ENCODE data around the gene MVB12A. TPM values are rescaled to one million over a fixed set of nuclear protein-coding genes. Genes with fewer than 3 reads are reported as not detected.

Gene MVB12A
- 100 to 1,000 TPM in 1 of 2 donors, 10 to 100 TPM in 1; 25.3 to 103 TPM for total RNA-seq

DNA sequence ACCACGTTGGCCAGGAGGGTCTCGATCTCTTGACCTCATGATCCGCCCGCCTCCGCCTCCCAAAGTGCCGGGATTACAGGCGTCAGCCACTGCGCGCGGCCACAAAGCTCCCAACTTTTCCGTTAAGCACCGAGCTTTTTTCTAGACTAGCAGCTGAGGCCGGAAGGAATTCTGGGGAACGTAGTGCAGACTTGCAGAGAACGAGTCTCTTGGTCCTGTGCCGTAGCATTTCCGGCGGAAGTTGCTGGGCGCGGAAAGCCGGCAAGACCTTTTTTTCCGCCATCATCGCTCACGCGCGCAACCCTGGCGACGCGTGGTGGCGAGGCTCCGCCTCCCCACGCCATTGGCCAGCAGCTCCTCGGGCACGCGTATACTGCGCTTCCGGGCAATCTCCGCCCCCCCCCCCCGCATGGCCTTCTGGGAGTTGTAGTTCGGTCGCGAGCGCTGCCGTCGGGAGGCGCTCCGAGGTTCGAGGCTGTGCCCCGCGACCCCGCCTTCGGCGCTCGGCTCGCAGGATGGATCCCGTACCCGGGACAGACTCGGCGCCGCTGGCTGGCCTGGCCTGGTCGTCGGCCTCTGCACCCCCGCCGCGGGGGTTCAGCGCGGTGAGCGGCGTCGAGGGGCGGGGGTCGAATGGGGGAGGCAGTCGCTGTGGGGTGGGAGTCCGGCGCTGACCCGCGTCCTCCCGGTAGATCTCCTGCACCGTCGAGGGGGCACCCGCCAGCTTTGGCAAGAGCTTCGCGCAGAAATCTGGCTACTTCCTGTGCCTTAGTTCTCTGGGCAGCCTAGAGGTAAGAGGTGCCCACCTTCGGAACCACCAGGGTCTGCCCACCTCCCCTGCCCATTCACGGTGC, at the start of gene MVB12A:
Gene MVB12A, plus strand, starts transcription at position 427 of the 854 bp plus-strand sequence. Its CDS starts 89 bp downstream, at position 516.
- Histone ChIP-seq H3K4me3 (peak within 1 kb of the TSS; percentile 90), H3K27me3 (replicated peaks; ENCODE audit: insufficient read depth) (no peaks in the 10 kb centered on the region), H3K4me1 (ENCODE audit: control insufficient read depth in 1 of 2, low read depth in 2 of 2) (peaks cover 0 to 8% of the 10 kb centered on the region in 2 donors), H3K27ac (peak within 1 kb of the TSS; percentile 62 to 83), H3K9me3 (no peaks in the 10 kb centered on the region), H3K36me3 (peaks cover 7% of the 10 kb centered on the region)
- DNase-seq (ENCODE audit: low spot score) (peak; percentile 85), ATAC-seq (ENCODE audit: insufficient number of reproducible peaks, low FRiP score, low read depth) (peak; percentile 89)
- TF ChIP-seq, protein P1, sequence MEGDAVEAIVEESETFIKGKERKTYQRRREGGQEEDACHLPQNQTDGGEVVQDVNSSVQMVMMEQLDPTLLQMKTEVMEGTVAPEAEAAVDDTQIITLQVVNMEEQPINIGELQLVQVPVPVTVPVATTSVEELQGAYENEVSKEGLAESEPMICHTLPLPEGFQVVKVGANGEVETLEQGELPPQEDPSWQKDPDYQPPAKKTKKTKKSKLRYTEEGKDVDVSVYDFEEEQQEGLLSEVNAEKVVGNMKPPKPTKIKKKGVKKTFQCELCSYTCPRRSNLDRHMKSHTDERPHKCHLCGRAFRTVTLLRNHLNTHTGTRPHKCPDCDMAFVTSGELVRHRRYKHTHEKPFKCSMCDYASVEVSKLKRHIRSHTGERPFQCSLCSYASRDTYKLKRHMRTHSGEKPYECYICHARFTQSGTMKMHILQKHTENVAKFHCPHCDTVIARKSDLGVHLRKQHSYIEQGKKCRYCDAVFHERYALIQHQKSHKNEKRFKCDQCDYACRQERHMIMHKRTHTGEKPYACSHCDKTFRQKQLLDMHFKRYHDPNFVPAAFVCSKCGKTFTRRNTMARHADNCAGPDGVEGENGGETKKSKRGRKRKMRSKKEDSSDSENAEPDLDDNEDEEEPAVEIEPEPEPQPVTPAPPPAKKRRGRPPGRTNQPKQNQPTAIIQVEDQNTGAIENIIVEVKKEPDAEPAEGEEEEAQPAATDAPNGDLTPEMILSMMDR (IDR thresholded peaks at IDR 0.05) = no peak

DNA sequence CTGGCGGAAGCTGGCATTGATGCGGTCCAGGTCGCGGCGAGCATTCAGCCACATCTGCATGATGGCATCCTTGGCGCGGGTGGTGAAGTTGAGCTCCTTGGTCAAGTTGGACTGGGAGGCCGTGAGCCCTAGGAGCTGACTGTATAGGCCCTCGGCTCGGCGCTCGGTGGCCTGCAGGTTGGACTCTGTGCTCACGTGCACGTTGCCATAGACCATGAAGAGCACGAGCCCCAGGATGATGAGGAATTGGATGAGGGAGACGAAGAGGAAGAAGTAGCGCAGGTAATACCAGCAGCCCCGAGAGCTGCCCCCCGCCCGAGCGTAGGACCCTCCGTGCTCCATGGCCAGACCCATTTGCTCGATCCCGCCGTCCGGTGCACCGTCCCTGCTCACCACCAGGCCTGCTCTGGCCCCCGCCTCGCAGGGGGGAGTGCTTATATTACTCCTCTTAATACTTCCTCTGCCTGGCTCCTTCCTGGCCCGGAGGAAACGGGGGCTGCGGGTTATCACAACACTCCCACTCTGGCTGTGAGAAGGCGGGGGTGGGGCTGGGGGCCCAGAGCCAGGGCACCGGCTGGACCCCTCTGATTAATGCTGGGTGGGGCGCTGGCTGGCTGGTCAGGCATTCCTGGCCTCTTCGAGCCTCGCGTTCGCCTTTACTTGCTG, 42.8 kb upstream of the MVB12A start, which contains the start of gene PLVAP:
Gene PLVAP, minus strand, starts transcription at position 408 of the 666 bp plus-strand sequence. Its CDS starts 54 bp downstream, at position 354.
- peak within 1 kb of the TSS; percentile 16 for H3K4me3 ChIP-seq
- H3K27me3 ChIP-seq (replicated peaks; ENCODE audit: insufficient read depth) = no peaks in the 10 kb centered on the region
- no peaks in the 10 kb centered on the region for H3K4me1 ChIP-seq (ENCODE audit: control insufficient read depth in 1 of 2, low read depth in 2 of 2)
- TF ChIP-seq, protein P1 (IDR thresholded peaks at IDR 0.05) = no peak
- H3K9me3 ChIP-seq = no peaks in the 10 kb centered on the region
- H3K36me3 ChIP-seq = no peaks in the 10 kb centered on the region
- DNase-seq (ENCODE audit: low spot score) (no peak), ATAC-seq (ENCODE audit: insufficient number of reproducible peaks, low FRiP score, low read depth) (no peak)
- no peak within 1 kb of the TSS for H3K27ac ChIP-seq

DNA sequence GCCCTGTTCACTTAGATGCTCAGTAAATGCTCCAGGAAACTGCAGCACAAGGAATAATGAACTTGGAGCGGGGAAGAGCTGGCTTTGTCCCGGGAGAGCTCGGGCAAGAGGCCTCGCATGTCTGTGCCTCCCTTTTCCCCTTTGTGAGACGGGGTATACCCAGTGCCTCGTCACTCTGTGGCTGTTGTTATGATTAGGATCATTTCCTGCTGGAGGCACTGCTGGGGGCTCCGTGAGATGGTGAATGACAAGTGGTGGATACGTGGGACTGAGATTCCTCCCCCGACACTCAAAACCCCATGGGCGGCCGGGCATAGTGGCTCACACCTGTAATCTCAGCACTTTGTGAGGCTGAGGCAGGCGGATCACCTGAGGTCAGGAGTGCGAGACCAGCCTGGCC, 41.6 kb upstream of the MVB12A start:
- TF ChIP-seq, protein P1 (IDR thresholded peaks at IDR 0.05) = no peak
- ATAC-seq (ENCODE audit: insufficient number of reproducible peaks, low FRiP score, low read depth) (no peak), DNase-seq (ENCODE audit: low spot score) (no peak)
- Histone ChIP-seq H3K36me3 (no peaks in the 10 kb centered on the region), H3K9me3 (no peaks in the 10 kb centered on the region), H3K27ac (no peak overlapping the region), H3K4me1 (ENCODE audit: control insufficient read depth in 1 of 2, low read depth in 2 of 2) (peaks cover 6 to 10% of the 10 kb centered on the region in 2 donors), H3K4me3 (no peak overlapping the region), H3K27me3 (replicated peaks; ENCODE audit: insufficient read depth) (no peaks in the 10 kb centered on the region)

DNA sequence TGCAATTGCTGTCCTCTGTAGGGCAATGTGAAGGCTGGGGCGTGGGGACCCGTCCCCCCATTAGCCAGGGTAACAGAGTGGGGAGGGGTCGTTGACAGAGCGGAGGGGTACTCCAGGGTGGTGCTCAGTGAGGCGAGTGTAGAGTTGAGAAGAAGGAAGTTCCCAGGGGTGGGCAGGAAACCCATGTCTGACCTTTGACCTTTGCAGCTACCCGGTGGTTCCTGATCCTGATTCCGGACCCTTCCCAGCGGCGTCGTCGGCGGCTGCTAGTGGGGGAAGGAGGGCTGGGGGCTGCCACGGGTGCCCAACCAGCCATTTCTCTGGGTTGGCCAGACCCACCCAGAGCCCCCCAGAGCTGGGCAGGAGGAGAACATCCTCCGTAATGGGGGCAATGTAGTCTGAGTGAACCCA, 40.6 kb upstream of the MVB12A start:
- peaks cover 8 to 14% of the 10 kb centered on the region in 2 donors for H3K4me1 ChIP-seq (ENCODE audit: control insufficient read depth in 1 of 2, low read depth in 2 of 2)

More for the DNA sequence above, 40.6 kb upstream of the MVB12A start:
- Histone ChIP-seq H3K36me3 (no peaks in the 10 kb centered on the region), H3K4me3 (no peak overlapping the region), H3K9me3 (no peaks in the 10 kb centered on the region), H3K27me3 (replicated peaks; ENCODE audit: insufficient read depth) (no peaks in the 10 kb centered on the region), H3K27ac (no peak overlapping the region)
- TF ChIP-seq, protein P1 (IDR thresholded peaks at IDR 0.05) = no peak
- ATAC-seq (ENCODE audit: insufficient number of reproducible peaks, low FRiP score, low read depth) (no peak), DNase-seq (ENCODE audit: low spot score) (no peak)

Measured in thoracic aorta (tissue), 2 donors.